MV-4-11 (cell line): ENCODE measurements around the gene SELENON.
A peak's percentile ranks its signal among the peaks of the same experiment; 100 is the strongest.
"Not testable (repeated sequence)": the region's sequence is repeated elsewhere in the genome, so short reads cannot be mapped to it uniquely, and the experiment has no call there.

Experiments used
- DNase-seq: peaks from one replicate; lab custom pipeline; 2025; lab: John Stamatoyannopoulos, UW

Gene SELENON

GRCh38 chr1:25831569-25832196 is 31.7 kb downstream of the SELENON start:
- DNase-seq: no peak

- DNase-seq: no peak
Measured at GRCh38 chr1:25832336-25833037, 32.5 kb downstream of the SELENON start.

- no peak for DNase-seq
Measured at GRCh38 chr1:25833158-25833557, 33.2 kb downstream of the SELENON start.

- no peak for DNase-seq
Measured at GRCh38 chr1:25834894-25835293, 34.9 kb downstream of the SELENON start.

GRCh38 chr1:25836695-25837094 is 36.7 kb downstream of the SELENON start:
- DNase-seq: no peak

GRCh38 chr1:25837262-25837875 is 37.4 kb downstream of the SELENON start:
- no peak for DNase-seq

- DNase-seq: not testable (repeated sequence)
Measured at GRCh38 chr1:25839808-25840207, 39.8 kb downstream of the SELENON start.

- no peak for DNase-seq
Measured at GRCh38 chr1:25843483-25843882, 43.5 kb downstream of the SELENON start.

GRCh38 chr1:25844536-25845337 is 44.7 kb downstream of the SELENON start:
- peak; percentile 22 for DNase-seq

GRCh38 chr1:25845664-25846063 is 45.7 kb downstream of the SELENON start:
- no peak for DNase-seq

GRCh38 chr1:25847929-25848328 is 47.9 kb downstream of the SELENON start:
- DNase-seq: no peak

- DNase-seq: no peak
Measured at GRCh38 chr1:25848531-25848930, 48.5 kb downstream of the SELENON start.

GRCh38 chr1:25854554-25854953 is 54.6 kb downstream of the SELENON start:
- no peak for DNase-seq

GRCh38 chr1:25856856-25857255 is 56.9 kb downstream of the SELENON start:
- DNase-seq: no peak

GRCh38 chr1:25858494-25858893 is 58.5 kb downstream of the SELENON start:
- no peak for DNase-seq

- peak; percentile 86 for DNase-seq
Measured at GRCh38 chr1:25858906-25859789, 59.2 kb downstream of the SELENON start, which contains the start of gene AUNIP. TSS of gene AUNIP (minus strand) at chr1:25859457. CDS start at chr1:25859357, 100 bp downstream.

GRCh38 chr1:25861316-25862286 is 61.6 kb downstream of the SELENON start:
- DNase-seq: peak; percentile 82

- DNase-seq: no peak
Measured at GRCh38 chr1:25862785-25863485, 62.9 kb downstream of the SELENON start.

GRCh38 chr1:25863486-25864262 is 63.7 kb downstream of the SELENON start:
- DNase-seq: no peak
